Measurements from ENCODE around the gene BRWD1.

DNA sequence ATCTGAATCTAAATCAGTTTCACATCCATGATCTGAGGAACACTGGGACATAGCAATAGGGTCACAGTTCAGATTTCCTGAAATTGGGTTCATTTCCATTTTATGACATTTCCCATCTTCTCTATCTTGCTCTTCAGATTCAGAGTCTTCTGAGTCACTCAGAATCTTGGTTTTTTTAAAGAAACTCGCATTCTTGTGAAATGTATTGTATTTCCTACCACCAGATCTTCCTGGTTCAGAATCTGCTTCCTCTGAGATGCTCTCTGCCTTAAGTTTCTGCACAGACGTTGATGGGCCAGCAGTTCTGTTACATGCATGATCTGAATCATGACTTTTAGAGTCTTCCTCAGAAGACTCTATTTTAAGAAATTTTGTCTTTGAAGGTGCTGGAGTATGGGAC lies 114.6 kb downstream of the BRWD1 start:
- TF ChIP-seq, protein P1, sequence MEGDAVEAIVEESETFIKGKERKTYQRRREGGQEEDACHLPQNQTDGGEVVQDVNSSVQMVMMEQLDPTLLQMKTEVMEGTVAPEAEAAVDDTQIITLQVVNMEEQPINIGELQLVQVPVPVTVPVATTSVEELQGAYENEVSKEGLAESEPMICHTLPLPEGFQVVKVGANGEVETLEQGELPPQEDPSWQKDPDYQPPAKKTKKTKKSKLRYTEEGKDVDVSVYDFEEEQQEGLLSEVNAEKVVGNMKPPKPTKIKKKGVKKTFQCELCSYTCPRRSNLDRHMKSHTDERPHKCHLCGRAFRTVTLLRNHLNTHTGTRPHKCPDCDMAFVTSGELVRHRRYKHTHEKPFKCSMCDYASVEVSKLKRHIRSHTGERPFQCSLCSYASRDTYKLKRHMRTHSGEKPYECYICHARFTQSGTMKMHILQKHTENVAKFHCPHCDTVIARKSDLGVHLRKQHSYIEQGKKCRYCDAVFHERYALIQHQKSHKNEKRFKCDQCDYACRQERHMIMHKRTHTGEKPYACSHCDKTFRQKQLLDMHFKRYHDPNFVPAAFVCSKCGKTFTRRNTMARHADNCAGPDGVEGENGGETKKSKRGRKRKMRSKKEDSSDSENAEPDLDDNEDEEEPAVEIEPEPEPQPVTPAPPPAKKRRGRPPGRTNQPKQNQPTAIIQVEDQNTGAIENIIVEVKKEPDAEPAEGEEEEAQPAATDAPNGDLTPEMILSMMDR (optimal IDR thresholded peaks at IDR 0.05 in 1 of 3, IDR thresholded peaks at IDR 0.05 in 1 of 3, conservative IDR thresholded peaks at IDR 0.05 in 1 of 3; ENCODE audit: extremely low read depth in 1 of 3, insufficient read depth in 2 of 3, low read length in 3 of 3), result no peak
- TF ChIP-seq EZH2 (IDR thresholded peaks at IDR 0.05; ENCODE audit: low read length), result no peak

Data from keratinocyte (primary cell).